Dendritic cell treated with granulocyte-macrophage colony-stimulating factor and Interleukin-4, amounts not matched to agents 40 ng/mL and 50 ng/mL, for 4 days (primary cell): Measurements from ENCODE around the gene NR0B2.

Experiments used
- H3K27ac Mint-ChIP-seq: one replicate; pipeline ENCODE4 v1.8.0; 2022; ENCODE audit warnings: mild to moderate bottlenecking, mixed read lengths
- H3K27me3 Mint-ChIP-seq: one replicate; pipeline ENCODE4 v1.8.0; 2022; ENCODE audit warnings: mild to moderate bottlenecking, mixed read lengths
- H3K36me3 Mint-ChIP-seq: one replicate; pipeline ENCODE4 v1.8.0; 2022; ENCODE audit warnings: low read depth, mixed read lengths
- H3K4me1 Mint-ChIP-seq: one replicate; pipeline ENCODE4 v1.8.0; 2022; ENCODE audit warnings: low read depth, mixed read lengths
- H3K4me3 Mint-ChIP-seq: one replicate; pipeline ENCODE4 v1.8.0; 2022; ENCODE audit warnings: mild to moderate bottlenecking, moderate library complexity, mixed read lengths
- H3K9me3 Mint-ChIP-seq: one replicate; pipeline ENCODE4 v1.8.0; 2022; ENCODE audit warnings: mixed read lengths
- intact Hi-C: fragments of 100-400 bp; cut with micrococcal nuclease; formaldehyde crosslinking; loops from one replicate; pipeline ENCODE4 v1.15.0; 2022

NR0B2 gene

GRCh38 chr1:26861889-26862378 lies 51.8 kb downstream of the NR0B2 start:
- peaks cover 24% of the 10 kb centered on the region for H3K4me1 Mint-ChIP-seq
- no peak overlapping the region for H3K27ac Mint-ChIP-seq
- no peak overlapping the region for H3K4me3 Mint-ChIP-seq
- peaks cover 20% of the 10 kb centered on the region for H3K36me3 Mint-ChIP-seq
- no peaks in the 10 kb centered on the region for H3K9me3 Mint-ChIP-seq
- intact Hi-C loops, result no loop called here
- peaks cover 13% of the 10 kb centered on the region for H3K27me3 Mint-ChIP-seq
